CD4-positive, alpha-beta T cell treated with Interleukin-6 for 4 hours (primary cell): Measurements from ENCODE around the gene KCNQ1.

Experiments used
- DNase-seq: peaks from one replicate; pipeline ENCODE4 v3.0.0-alpha.2; 2020; ENCODE audit warnings: mixed read lengths

The KCNQ1 gene

DNA sequence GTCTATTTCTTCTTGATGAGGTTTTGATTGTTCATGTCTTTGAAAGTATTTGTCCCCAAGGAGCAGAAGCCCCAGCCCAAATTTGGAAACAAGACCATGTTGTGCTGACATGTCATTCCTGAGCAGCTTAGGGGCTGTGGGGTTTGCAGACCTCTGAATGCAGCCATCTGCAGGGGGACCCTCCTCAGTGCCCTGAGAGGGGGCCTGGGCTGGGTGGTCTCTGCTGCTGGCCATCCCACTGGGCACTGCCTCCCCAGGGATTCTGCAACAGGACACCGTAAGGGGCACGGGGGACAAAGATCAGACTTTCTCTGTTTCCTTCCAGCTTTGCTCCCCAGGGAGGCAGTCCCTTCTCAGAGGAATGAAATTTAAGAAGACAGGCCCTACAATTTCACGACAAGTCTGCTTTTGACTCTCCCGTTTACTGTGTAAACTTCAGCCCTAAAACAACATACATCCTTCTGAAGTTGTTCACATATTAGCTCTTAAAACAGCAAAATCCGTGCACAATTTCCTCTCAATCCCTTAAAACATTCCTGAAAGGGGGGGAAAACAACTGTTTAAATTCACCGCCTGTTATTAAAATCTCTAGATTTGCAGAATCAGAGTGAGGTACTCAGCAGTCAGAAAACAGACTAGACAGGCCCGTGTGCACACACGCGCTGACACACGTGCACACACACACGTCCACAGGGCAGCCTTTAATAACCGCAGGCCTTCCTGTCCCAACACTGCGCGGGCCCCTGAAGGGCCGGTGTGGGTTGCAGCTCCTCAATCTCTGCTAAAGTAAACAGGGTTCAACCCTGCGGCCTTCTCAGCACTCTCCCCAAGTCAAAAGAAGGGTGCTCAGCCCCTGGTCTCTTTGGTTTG is 109.8 kb downstream of the KCNQ1 start:
- no peak for DNase-seq

DNA sequence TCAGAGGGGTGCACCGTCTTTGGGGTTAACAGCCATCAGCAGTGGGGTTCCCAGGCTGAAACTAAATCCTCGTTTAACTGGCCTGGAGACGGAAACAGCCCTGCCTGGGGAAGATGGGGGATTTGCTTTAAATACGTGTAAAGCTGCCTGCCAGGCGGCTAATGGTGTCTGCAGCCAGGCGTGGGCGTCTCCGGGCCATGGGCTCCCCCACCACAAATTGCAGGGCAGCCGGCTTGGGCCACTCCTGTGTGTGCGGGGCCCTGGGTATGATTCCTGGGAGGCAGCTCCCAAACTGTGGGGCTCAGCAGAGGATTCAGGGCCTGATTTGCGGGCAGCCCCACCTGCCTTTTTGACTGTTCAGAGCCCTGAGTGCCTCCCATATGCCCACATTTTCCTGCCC is 110.5 kb downstream of the KCNQ1 start:
- DNase-seq = no peak

DNA sequence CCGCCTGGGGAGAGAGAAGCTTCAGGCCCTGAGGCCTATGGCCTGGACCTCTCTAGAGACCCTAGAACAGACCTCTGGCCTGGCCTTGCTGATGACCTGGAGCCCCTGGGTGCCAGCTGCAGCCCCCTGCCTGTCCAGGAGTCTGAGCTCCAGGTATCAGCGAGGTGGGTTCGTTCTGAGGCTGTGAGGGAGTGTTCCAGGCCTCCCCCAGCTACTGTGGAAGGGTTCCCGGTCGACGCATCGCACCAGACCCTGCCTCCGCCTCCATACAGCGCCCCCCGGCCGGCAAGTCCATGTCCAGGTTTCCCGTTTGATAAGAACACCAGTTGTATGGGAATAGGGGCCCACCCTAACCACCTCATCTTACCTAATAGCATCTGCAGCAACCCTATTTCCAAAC is 111.1 kb downstream of the KCNQ1 start:
- no peak for DNase-seq

GRCh38 chr11:2557381-2557780 is 112.6 kb downstream of the KCNQ1 start:
- DNase-seq = no peak

GRCh38 chr11:2558397-2558796 is 113.6 kb downstream of the KCNQ1 start:
- DNase-seq = no peak

DNA sequence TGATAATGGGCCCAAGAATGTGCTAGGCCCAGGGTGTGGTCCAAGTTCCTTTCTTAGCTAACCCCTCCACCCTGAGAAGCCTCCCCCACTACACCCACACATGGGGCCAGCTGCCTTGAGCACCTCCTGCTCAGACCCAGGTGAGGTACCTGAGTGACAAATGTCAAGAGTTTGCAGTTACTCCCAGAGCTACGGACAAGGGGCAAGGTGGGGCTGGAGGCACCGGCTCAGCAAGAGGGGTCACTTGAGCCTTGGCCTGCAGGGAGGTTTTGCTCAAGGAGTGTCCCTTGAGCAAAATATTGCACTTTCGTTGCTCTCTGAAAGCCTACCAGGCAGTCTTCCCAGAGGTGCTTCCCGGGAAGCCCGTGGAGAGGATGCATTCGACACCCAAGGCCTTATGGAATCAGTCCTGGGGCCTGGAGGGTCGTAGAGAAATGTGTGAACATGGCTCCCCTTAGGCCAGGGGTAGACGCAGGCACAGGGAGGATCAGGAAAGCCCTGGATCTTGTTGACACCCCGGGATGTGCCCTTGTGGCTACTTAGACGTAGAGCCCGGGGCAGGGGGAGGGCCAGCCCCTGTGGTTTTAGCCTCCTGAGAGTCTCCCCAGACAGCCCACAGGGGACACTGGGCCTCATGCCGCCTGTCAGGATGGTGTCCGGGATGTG is 114.2 kb downstream of the KCNQ1 start:
- no peak for DNase-seq

DNA sequence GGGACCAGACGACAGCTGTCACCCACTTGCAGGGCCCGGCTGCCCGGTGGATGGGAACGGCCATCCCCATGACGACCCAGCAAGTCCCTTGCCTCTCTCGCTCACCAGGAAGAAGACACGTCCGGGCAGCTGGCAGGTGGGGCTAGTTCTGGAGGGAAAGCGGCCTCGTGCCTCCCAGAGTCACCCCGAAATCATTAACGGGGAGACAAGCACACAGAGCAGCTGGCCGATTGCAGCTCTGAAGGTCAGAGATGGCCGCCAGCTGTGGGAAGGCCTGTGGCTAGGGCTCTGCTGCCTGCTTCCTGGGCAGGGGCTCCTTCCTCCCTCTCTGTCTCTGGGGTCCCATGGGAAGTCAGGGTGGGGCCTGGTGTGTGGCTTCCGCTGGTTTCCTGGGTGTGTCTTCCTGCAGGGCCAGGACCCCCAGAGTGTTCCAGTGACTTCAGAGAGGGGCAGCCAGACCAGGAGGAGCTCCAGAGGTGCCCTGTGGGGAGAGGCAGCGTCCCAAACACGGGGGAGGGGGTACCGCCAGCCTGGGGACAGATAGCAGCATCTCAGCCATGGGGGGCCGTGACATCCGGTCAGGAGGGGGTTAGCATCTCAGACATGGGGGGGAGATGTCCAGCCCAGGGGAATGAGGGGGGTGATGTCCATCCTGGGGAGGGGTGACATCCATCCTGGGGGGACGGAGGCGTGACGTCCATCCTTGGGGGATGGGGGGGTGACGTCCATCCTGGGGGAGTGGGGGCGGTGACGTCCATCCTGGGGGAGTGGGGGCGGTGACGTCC is 114.9 kb downstream of the KCNQ1 start:
- DNase-seq = no peak

- no peak for DNase-seq
Measured at GRCh38 chr11:2561696-2562581, 117.1 kb downstream of the KCNQ1 start.

- no peak for DNase-seq
Measured at GRCh38 chr11:2562890-2563212, 118.0 kb downstream of the KCNQ1 start.

GRCh38 chr11:2563213-2564007 is 118.6 kb downstream of the KCNQ1 start:
- no peak for DNase-seq

DNA sequence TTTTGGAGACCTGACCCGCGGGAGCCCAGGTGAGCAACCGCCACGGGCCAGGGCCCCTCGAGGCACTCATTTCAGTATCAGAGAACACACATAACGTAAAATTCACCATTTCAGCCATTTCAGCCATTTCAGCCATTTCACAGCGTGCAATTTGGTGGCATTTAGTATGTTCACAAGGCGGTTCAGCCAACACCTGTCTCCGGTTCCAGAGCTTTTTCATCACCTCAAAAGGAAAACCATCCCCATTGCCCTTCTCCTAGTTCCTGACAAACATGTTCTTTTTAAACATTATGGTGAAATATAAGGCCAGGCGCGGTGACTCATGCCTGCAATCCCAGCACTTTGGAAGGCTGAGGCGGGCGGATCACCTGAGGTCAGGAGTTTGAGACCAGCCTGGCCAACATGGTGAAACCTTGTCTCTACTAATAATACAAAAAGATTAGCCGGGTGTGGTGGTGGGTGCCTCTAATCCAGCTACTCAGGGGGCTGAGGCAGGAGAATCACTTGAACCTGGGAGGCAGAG is 119.3 kb downstream of the KCNQ1 start:
- no peak for DNase-seq

GRCh38 chr11:2564588-2565425 is 120.0 kb downstream of the KCNQ1 start:
- no peak for DNase-seq

DNA sequence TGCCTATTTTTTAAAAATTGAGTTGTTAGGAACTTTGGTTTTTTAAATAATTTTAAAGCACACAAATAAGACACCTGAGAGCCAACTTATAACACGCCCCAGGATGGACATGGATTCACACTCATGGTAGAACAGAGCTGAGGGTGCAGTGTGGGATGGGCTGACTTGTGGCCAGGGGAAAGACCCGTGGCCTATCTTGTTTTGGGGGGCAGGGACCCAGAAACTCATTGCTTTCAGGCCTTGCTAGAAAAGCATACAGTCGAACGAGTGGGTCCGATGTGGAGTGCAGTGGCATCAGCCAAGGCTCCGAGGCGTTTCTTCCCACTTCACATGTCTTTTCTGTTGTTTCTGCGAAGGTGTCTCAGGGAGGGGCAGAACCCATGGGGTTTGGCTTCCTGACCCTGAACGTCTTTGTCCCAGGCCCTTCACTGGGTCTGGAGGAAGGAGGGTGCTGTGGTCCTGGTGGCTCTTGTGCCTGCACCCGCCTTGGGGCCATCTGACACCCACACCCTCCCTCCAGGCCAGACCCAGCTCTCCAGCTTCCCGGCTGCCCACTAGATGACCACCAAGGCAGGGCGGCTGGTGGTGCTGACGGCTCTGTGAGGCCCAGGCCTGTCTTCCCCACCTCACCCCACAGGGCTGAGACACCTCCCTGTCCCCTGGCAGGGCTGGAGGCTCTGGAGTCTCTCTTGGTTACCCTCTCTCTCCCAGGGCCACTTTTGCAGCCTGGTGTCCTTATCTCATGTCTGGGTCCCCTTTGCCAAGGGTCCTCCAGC is 120.8 kb downstream of the KCNQ1 start:
- no peak for DNase-seq

- no peak for DNase-seq
Measured at GRCh38 chr11:2566223-2567025, 121.6 kb downstream of the KCNQ1 start.

DNA sequence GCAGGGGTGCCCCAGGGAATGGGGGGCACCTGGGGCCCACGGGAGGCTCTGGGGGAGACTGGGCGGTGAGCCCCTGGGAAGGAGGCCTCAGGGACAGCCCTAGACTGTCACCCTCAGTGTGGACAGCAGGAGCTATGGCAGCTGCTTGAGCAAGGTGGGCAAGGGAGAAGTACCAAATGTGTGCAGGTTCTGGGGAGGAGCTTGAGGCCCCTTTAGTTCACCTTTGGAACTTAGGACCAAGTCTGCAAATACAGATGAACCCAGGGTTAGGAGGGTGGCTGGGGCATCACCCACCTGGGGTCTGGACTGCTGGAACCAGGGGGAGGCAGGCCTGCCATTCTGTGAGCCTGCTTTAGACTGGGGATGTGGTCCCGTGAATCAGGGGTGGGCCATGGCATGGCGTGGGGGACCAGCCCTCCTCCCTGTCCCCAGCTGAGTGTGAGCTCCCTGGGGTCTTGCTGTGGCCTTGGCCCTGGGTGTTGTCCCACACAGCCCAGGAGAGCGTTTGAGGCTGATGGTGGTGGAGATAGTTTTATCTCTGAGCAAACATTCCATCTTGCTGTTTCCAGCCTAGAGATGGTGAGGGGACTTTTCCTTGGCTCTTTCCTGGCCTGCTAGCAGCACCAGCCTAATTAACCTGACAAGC is 122.3 kb downstream of the KCNQ1 start:
- no peak for DNase-seq

GRCh38 chr11:2569321-2569721 is 124.5 kb downstream of the KCNQ1 start:
- no peak for DNase-seq

GRCh38 chr11:2569731-2570210 is 125.0 kb downstream of the KCNQ1 start:
- DNase-seq = no peak

- DNase-seq = no peak
Measured at GRCh38 chr11:2570211-2570811, 125.5 kb downstream of the KCNQ1 start.
